ENCODE results near the gene KCNMB1.
"Not testable (repeated sequence)": the region's sequence is repeated elsewhere in the genome, so short reads cannot be mapped to it uniquely, and the experiment has no call there.

The KCNMB1 gene

DNA sequence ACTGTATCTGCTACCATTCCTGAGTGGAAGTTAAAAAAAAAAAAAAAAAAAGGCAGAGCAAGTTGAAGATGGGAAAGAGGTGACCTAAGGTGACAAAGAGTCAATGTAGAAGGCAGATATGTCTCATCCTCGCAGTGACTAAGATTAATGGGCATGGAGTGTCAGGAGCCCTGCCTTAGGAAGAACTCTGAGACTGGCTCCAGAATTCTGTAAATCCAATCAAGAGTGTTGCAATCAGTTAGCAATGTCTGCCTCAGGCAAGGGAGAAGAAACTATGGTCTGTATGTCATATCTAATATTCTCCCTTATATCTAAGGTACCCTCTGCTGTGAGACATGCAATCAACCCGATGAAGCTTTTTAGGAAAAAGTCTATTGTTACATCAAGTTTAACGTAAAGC lies 24.7 kb upstream of the KCNMB1 start:
- DNase-seq = no peak

- DNase-seq = no peak
These were observed 21.9 kb upstream of the KCNMB1 start for GRCh38 chr5:170411100-170411499.

DNA sequence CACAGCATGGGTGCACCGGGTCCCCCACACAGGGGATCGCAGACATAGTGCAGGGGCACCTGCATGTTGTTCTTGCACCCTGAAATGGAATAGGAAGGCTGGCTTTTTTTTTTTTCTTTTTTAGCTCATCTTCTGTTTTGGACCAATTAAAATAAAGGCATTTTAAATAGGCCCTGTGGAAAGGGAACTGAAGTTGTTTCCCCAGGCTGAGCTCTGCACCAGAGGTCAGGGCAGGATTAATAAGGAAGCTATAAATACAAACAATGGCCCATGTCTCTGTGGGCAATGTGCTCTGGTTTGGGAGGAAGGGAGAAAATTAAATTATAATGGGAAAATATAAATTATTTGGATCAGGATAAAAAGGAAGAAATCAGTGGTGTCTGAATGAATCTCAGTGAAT lies 21.2 kb upstream of the KCNMB1 start:
- DNase-seq = no peak

DNA sequence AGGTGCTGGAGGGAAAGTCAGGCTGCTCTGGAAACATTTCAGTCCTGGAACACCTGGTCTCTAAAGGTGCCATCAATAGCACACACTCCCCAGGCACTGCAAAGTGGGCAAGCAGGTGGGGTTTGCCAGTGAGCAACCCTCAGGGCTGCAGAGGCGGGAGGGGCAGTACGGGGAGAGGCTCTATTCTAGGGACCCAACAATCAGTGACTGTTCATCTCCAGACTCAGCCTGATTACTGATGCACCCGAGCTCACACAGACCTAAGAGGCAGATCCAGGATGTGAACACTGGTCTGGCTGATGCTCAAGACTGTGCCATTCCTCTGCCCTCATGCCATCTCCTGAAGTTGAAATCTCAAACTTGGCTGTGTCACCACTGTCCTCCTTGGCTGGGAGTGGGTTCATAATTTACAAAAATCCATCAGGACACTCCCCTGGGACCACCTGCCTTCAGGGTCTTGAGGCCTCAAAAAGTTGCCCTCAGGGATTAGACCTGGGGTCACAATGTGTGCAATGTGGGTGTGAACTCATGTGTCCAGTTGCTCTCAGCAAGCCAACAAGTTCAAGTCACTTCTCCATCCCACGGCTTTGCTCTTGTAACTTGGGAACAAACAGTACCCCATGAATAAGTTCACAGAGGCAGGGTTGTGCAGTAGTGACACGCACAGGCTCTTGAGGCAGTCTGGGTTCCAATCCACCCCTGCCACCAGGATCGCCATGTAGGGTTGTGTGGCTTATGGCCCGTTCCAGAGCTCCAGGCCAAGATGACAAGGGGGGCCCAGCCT lies 19.9 kb upstream of the KCNMB1 start:
- no peak for DNase-seq

DNA sequence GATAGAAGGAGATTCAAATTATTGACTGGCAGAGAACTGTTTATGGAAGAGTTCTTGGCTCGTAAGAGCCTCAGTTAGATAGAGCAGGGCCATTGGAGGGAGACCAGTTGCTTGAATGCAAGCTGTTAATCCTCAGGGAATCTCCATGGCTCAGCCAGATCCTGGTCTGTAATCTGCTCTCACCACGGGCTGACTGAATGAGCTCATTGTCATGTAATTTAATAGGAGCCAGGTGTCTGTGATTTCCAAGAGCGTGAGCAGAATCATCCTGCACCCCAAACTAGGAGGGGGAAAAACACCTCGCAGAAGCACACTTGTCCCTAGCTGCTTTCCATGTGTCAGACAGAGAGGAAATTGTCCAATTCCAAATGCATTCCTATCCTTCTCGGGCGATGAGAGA lies 19.1 kb upstream of the KCNMB1 start:
- DNase-seq = no peak

DNA sequence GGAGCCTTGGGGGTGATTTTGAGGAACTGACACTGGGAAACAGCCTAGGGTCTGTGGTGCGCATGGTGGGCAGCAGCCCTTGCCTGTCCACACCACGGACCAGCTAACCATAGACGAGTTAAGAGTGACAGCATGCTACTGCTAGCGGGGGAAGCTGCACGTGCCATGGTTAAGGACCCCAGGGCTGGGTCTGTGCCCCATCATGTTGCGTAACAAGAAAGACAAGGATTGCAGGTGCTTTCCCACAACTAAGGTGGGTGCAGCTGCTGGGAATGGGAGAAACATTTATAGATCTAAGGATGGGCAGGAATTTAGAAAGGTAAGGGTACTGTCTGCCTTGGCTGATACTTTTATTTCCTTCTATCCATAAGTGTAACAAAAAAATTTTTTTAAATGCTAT lies 17.9 kb upstream of the KCNMB1 start:
- no peak for DNase-seq

DNA sequence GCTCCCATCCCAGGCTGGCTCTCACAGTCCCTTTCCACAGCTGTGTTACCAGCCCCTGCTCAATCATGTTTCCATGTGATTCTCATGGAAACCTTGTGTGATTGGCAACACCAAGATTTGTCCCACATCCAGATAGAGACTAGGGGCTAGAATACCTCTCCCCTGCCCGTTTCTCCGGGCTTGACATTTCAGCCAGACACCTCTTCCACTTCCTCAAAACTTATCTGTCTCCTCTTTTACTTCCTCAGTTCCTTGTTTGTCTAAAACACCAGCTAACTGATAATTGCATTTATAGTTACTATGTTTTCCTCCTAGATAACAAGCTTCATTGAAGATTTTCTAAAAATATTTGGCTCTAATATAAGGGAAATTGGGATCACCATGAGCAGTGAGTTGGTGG lies 16.6 kb upstream of the KCNMB1 start:
- DNase-seq = no peak

DNA sequence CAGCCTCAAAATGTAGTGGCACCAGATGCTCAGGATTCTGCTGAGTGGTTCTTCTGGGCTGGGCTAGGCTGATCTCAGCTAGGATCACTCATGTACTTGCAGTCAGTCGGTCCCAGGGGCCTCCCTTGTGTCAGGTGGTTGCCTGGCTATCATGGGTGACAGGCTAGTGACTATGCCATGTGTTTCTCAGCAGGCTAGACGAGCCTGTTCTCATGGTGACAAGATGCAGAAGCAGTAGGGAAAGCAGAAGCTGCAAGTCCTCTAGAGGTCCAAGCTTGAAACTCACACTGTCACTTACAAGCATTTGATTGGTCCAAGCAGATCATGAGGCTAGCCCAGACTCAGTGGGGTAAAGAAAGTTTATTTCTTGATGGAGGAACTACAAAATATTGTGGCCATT lies 15.2 kb upstream of the KCNMB1 start:
- no peak for DNase-seq

GRCh38 chr5:170403675-170404074 lies 14.5 kb upstream of the KCNMB1 start:
- DNase-seq = no peak

GRCh38 chr5:170402508-170402907 lies 13.3 kb upstream of the KCNMB1 start:
- no peak for DNase-seq

DNA sequence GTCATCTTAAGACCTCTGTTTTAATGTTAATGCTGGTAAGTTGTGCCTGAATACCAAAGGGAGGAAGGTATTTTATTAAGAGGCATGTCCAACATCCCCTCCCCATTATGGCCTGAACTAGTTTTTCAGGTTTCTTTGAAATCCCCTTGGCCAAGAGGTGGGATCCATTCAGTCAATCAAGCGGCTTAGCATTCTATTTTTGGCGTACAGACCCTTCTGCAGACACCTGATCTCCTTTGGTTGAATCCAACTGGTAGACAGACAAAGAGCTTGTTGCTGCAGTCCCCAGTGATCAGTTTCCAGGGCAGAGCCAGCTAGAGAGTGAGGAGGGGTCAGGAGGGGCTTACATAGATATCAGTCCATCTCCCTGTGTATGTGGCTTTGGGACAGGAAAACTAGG lies 7.9 kb upstream of the KCNMB1 start:
- DNase-seq = no peak

DNA sequence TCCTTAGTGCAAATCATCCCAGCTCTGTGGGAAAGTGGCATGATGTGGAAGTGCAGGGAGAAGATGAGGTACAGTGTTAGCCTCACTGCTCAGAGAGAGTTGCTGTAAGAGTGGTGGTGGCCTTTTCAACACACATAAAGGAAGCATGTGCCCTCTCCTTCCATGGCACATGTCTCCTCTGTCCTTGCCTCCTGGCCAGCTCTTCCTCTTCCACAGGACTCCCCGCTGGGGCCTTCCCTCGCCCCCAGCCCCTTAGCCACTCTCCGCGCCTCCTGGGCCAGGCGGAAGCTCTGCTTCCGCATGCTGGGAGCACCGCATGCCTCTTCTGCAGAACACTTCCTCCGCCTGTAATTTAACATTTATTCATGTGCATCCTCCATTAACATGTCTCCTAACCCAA lies 4.8 kb upstream of the KCNMB1 start:
- DNase-seq = no peak

DNA sequence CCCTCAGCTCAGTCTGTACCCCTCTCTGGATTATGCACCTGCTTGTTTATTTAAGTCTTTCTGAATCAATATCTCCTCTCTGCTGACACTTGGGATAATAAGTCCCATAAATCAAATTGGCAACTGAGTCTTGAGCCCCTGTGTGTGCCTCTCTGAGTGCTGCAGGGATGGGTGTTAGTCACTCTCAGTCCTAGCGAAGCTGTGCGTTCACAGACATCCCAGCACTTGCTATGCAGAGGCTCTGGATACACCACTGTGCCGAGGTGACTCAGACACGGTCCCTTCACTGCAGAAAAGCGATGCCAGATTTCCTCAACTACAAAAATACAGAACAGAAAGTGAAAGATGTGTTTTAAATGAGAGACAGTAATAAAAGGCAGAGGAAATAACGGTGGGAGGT lies 4.1 kb upstream of the KCNMB1 start:
- no peak for DNase-seq

DNA sequence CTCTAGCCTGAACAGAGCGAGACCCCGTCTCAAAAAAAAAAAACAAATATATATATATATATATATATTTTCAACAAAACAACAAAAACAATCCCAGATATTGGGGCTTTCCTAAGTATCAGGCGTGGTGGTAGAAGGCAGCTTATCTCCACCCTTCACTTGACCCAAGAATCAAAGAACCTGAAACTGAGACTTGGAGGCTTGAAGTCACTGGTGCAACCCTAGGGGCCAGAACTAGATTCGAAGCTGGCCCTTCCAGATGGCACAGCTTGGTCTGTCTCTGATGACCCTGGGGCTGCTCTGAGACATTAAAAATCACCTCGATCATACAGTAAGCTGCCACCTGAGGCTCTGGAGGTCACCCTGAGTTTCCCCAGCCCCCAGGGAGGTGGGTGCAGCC lies 1.3 kb upstream of the KCNMB1 start:
- DNase-seq = no peak

DNA sequence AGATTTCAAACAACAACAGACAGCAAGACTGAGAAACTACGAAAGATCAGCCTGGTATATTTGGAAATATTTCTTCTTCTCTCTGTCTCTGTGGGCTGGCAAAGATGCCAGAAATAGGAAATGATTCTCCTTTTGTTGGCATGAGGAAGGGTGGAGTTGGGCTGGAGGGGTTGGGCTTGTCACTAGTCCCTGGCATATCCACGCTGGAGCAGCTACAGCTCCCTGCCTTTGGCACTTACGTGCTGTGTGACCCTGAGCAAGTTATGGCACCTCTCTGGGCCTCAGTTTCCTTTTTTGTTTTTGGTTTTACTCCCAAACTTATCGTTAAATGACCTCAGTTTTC lies 354 bp upstream of the KCNMB1 start:
- DNase-seq = no peak

DNA sequence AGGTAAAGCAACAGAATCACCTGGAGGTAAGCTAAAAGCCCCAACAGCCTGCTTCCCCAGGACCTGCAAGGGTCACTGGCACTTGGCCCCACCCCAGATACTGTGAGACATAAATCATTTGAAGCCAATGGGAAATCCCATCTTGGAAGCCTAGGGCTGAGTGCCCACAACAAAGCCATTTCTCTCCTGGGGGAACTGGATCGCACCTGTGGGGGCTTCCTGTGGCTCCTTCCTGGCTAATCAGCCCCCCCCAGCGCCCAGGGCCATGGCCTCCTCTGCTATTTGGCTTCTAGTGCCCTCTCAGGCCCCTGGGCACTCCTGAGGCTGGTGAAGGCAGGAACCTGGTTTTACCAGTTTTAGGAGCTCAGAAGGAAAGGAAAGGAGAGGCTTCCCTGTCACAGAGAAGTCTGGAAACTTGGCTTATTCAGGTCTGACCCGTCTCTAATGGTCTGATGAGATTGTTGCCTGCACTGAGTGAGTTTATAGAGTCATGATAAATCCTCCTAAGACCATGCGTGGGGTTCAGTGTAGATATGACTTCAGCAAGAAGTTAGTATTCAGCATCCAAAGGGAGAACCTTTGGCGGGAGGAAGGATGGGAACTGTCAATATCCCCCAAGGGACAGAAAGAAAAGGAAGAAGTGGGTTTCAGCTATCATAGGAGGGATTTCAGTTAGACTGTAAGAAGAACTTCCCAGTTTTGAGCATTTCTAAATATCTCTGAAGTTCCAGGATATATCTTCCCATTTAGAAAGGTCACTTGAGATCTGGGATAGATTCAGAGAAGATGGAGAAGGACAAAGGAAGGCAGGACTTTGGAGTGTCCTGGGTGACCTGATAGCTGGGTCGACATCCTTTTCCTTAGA lies 1.2 kb downstream of the KCNMB1 start:
- no peak for DNase-seq

DNA sequence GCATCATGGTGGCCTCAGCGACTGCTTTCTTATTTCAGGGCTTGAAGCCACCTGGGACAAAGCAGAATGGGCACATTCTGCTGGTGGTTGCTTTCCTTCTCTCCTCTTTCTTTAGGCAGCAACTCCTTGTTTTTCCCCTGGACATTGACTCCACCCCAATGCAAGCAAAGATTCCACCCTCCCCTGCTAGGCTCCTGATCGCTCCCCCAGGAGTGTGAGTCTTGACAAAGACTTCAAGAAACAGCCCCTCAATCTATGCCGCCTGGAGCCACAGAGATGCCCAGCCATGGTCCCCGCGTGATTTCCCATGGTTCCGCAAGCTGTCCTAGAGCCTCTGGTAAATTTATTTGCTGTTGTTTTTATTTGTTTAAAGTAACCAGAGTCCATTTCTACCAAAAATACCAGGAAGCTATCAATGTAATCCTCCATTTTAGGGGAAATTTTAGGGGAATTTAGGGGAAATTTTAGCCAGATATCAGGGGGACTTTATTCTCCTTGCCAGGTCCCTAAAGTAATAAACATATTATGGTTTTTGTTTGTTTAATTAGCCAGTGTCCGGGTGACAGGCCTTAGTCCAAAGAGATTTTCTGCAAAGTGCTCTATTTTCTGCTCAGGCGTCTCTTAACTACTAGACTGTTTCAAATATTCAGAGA lies 2.3 kb downstream of the KCNMB1 start:
- no peak for DNase-seq

DNA sequence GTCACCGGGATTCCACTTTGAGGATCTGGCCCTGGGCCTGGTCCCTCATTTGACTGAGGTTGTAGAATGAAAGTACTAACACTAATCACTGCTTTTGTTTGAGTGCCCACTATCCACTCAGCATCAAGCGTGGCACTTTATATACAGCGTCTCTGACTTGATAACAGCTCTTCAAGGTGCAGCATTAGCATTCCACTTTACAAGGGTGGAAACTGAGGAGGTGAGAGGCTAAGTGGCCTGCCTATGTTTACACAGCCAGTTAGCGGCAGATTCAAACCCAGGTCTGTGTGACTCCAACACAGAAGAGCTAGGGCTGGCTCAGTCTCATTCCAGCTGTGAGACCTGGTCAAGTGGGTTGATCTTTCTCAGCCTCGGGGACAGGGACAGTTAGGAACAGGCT lies 5.9 kb downstream of the KCNMB1 start:
- DNase-seq = no peak

DNA sequence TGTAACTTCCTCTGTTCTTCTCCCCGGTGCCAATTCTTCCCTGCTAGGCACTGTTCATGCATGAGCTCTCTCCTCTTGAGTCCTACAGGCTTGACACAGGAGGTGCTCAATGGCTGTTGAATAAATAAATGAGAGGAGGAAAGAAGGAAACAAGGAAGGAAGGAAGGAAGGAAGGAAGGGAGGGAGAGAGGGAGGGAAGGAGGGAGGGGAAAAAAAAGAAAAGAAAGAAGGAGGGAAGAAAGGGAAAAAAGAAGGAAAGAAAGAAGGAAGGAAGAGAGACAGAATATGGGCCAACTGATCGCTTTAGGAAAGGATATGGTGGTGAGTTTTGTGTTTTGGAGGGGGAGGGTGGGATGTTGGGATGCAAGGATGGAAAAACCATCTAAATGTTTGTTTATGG lies 6.4 kb downstream of the KCNMB1 start:
- DNase-seq = no peak

GRCh38 chr5:170380361-170380951 lies 8.7 kb downstream of the KCNMB1 start:
- no peak for DNase-seq

DNA sequence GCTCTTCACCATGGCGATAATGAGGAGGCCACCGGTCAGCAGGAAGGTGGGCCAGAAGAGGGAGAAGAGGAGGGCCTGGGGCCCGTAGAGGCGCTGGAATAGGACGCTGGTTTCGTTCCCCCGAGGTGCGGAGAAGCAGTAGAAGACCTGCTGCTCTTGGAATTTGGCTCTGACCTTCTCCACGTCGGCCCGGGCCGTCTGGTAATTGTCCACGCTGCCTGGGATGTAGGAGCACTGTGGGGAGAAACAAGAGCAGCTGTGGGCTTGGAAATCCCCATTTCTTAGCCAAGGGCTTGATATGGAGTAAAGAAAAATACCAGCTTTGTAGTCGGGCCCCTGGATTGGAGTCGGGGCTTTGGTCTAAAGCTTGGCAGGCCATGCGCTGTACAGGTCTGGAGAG lies 10.4 kb downstream of the KCNMB1 start:
- no peak for DNase-seq

GRCh38 chr5:170377027-170377426 lies 12.1 kb downstream of the KCNMB1 start:
- no peak for DNase-seq

DNA sequence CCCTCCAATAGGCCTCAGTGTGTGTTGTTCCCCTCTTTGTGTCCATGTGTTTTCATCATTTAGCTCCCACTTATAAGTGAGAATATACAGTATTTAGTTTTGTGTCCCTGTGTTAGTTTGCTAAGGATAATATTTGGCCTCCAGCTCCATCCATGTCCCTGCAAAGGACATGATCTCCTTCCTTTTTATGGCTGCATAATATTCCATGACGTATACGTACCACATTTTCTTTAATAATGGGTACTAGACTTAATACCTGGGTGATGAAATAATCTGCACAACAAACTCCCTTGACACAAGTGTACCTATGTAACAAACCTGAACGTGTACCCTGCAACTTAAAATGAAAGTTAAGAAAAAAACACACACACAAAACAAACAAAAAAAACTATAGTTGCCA lies 12.6 kb downstream of the KCNMB1 start:
- not testable (repeated sequence) for DNase-seq

- DNase-seq = no peak
These were observed 13.9 kb downstream of the KCNMB1 start for GRCh38 chr5:170375283-170375682.
